CD1c-positive myeloid dendritic cell (primary cell): ENCODE measurements around the gene CORO7.

Experiments used
- DNase-seq: peaks from one replicate; pipeline ENCODE4 v3.0.0-alpha.2; 2016; ENCODE audit errors: extremely low spot score

The CORO7 gene

GRCh38 chr16:4426021-4426684, 9.8 kb upstream of the CORO7 start:
- DNase-seq, result peak; percentile 19

DNA sequence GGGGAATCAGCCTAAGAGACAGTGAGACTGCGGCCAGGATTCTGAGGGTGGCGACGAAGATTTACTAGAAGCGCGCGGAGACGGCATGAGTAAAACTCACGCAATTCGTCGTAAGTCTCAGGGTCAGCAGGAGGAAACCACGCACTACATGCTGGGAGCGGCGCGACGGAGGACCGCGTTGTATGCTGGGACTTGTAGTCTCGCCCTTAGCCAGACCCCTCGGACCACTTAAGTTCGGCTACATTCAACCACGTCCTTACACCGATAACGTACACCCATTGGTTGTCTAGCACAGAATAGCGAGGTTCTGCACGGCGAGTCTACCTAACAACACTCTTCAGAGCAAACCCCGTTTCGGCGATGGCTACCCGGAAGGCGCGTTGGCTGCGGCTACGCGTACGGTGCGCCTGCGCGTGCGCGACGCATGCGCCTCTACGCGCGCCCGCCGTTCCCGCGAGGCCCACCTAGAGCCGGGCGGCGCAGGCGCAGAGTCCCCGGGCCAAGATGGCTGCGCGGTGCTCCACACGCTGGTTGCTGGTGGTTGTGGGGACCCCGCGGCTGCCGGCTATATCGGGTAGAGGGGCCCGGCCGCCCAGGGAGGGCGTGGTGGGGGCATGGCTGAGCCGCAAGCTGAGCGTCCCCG, 9.1 kb upstream of the CORO7 start, which contains the start of gene DNAJA3:
Gene DNAJA3, plus strand, starts transcription at position 491 of the 643 bp plus-strand sequence. Its CDS starts 14 bp downstream, at position 505.
- peak; percentile 98 for DNase-seq

DNA sequence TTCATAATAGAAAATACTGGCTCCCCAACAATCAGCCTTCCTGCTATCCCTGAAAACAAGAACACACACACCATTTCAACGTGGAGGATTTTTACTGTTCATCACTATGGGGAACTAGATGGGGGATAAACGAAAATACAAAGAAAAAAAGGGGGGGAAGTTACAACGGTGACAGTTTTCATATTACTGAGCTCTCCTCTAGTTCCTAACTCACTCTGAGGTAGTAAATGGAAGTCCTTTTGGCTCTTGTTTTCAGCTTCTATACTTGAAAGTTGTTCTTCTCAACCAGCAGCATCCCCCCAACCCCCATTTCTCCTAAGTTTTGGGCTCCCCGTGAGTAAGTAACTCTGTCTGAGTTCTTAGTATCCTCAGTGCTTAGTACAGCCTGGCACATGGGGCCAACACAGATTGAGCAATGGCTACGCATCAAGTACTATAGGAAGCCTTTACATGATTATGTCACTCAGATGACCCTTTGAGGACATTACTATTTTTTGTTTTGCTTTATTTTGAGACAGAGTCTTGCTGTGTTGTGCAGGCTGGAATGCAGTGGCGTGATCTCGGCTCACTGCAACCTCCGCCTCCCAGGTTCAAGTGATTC, 4.2 kb upstream of the CORO7 start:
- peak; percentile 69 for DNase-seq

DNA sequence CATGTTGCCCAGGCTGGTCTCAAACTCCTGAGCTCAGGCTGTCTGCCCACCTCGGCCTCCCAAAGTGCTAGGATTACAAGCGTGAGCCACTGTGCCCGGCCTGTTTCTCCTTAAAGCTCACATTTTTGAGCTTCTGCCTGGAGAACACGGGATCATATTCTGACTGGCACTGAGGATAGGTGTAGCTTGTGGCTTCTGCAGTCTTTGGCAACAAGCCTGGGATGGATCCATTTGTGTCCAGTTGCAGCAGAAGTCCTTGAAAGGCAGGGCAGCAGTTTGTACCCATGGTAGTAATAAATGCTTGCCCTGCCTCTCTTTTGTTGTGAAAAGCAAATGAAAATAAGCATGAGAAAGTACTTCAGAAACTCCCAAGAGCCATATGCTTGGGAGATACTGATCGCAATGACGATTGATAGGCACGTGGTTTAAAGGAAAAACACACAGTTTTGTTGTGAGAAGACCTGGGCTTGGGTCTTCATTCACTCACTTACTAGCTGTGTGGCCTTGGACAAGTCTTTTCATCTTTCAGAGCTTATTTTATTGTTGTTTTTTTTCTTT, 3.1 kb upstream of the CORO7 start:
- DNase-seq, result no peak

GRCh38 chr16:4415538-4416199, 727 bp downstream of the CORO7 start:
- peak; percentile 88 for DNase-seq

GRCh38 chr16:4414187-4414917, 2.0 kb downstream of the CORO7 start:
- peak; percentile 38 for DNase-seq

DNA sequence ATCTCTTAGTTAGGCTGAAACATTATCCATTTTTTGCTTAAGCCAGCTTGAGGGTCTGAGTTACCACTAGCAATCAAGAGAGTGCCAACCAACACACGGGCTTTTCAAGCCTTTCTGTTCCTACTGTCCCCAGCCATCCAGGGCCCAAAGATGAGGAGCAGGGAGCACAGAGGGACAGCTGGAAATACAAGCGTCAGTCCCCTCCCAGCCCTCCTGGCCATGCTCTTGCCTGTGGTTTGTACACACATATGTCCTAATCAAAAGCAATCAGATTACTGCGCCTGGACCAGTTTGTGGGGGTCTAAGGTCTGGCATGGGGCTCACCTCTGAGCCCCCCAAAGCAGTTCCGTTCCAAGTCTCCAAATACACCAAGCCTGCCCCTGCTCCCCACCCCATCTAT, 3.5 kb downstream of the CORO7 start:
- no peak for DNase-seq

DNA sequence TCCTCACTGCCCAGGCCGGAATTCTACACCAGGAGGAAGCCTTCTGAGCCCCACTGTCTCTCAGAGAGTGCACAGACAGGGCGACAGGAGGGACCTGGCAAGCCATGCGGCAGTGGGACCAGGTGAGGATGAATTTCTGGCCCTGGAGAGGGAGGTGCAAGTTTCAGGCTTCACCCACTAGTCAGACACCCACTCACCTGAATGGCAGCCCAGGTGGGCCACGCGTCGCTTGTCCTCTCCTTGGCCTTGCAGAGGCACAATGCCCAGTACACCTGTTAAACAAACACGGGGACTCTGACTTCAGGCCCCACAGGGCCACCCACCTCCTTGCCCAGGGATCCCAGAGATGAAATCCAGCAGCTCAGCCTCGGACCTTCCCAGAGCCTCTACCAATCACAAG, 4.2 kb downstream of the CORO7 start:
- no peak for DNase-seq

- DNase-seq, result no peak
Measured at GRCh38 chr16:4411684-4412083, 4.7 kb downstream of the CORO7 start.

GRCh38 chr16:4410335-4411075, 5.9 kb downstream of the CORO7 start:
- DNase-seq, result no peak

- no peak for DNase-seq
Measured at GRCh38 chr16:4409081-4409932, 7.1 kb downstream of the CORO7 start.

GRCh38 chr16:4408323-4408690, 8.1 kb downstream of the CORO7 start:
- DNase-seq, result no peak

DNA sequence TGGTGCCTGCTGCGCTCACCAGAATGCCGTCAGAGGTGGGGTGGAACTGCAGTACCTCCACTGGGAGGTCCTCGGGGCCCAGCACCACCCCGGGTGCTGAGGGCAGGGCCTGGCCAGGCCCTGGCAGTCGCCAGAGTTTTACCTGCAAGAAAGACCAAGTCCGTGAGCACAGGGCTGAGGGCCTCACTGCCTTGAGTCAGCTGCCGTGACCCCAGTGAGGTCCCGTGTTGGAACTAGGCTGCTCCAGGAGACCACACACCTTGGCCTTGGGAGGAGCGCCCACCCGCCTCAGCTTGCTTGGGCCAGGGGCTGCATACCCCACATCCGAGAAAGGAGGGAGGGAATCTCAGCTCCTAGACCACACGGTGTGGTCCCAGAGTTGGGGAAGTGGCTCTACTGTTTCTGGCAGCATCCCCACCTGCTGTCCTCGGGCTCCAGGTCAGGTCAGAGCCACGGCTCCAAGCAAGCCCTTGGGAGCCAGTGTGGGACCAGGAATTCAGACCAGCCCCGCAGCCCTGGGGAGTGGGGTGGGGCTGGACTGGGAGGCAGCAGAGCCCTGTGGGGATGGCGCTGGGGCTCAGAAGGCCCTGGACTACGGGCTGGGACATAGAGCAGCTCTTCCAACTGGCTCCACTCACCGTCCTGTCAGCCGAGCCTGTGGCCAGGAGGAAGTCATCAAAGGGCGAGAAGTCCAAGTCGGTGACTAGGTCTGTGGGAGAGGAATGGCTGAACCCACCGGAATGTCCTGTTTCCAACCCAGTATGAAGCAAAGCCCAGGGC, 8.7 kb downstream of the CORO7 start:
- DNase-seq, result no peak

DNA sequence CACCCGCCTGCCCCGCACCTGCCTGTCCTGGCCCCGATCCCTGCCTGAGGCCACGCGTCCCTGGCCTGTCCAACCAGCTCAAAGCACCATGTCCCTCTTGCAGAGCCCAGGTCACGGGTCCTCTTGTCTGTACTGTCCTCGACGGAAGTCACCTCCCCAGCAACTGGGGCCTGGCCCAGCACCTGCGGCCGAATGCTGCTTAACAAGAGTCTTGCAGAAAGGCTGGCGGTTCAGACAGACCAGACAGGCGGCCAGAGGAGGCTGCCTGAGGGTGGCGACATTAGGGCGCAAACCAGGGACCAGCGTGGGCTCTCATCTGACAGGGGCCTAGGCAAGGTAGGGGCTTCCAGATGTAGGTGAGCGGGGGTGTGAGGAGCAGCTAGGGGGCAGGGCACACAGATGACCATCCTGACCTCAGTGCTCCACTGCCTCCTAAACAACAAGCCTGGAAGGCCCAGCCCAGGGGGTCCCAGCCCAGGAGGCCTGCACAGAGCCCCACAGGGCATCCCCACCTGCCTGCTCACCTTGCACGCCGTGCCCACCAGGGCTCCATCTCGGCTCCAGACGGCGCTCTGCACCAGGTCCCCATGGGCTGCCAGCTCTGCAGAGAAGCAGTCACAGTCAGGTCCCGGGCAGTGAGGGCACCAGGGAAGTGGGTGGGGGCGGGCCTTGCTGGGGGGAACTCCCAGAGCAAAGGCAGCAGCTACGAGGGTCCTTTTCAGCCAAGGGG, 11.3 kb downstream of the CORO7 start:
- no peak for DNase-seq

DNA sequence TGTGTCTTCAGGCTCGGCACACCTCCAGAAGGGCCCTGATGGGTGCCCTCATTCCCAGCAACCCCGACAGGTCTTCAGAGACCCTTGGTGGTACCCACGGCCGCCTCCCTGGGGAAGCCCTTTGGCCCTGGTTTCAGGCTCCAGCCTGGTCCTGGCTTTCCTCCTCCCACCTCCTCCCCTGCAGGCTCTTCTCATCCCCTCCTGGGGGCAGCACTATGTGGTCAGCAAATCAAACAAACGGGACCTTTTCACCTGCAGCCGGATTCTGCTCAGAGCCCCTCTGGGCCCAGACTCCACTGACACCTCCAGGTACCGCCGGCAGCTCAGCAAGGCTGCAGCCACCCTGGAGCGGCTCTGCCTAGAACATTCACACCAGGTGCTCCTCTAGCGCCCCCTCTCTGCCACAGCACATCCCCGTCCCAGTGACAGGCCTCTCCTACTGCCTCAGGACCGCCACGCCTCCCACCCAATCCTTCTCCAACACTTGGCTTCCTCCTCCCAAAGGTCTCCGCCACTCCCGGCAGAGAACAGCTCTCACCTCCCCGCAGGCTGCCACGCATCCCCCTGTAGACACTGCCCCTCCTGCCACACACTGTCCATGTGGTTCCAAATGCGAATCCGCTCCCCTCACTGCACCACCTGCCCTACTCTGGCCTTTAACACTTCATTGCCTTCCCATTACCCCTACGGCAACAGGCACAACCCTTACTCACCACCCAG, 12.0 kb downstream of the CORO7 start:
- DNase-seq, result peak; percentile 14

DNA sequence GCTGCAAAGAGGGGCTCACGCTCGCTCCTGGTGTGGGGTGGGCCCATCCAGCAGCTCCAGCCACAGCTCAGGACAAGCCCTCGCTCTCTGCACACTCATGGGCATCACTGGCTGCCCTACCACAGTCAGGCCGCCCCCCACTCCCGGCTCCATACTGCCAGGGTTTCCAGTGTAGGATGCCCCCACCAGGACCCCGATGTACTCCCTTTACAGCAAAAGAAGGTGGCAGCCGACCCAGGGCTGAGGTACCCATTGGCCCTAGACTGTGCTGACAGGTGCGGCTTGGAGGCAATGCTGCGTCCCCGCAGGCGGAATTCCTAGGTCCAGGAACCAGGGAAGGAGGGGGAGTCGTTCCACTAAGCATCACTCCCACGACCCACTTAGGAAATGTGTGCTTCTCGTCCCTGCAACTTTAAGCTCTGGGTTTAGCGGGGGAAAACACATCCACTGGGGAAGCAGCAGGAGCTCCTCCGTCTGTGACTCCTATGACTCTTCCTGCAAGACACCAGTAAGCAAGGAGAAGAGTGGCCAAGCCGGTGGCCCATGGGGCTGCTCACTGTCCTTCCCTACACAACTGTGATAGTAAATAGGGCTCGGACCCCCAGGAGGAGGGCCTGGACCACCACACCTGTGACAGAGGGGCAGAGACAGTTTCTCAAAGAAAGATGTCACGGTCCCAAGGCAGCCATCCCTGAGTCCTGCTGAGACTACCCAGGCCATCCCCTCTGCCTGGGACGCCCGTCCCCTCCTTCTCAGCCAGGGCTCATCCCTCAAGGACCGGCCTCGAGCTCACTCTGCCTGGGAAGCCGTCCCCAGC, 13.1 kb downstream of the CORO7 start:
- no peak for DNase-seq
